ENCODE measurements around the gene GK.

DNA sequence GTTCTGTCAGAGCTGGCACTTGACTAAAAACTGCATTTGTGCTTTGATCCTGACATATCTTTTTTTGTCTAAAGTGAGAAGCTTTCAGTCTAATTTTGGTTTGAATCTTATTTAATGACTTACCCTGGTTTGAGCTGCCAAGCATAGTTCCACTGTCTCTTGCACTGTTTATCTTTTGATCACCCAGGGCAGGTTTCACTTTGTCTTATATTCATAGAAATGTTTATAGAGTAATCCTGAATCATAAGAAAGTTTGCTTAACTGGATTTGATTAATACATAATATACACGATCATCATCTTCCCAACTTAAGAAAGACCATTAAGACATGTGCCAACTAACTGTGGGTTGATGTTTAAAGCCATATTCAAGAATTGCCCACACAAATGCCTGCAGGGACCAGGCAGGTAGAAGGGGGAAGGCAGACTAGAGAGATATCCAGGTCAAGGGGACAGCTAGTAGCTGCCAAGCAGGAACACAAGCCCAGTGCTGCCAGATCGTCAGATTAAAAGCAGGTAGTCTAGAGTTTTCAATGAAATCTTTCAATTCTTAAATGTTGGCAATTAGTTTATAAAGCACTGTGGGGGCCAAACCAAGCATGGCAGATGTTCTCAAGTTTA, 1.9 kb downstream of the GK start:
- TF ChIP-seq, protein P1, sequence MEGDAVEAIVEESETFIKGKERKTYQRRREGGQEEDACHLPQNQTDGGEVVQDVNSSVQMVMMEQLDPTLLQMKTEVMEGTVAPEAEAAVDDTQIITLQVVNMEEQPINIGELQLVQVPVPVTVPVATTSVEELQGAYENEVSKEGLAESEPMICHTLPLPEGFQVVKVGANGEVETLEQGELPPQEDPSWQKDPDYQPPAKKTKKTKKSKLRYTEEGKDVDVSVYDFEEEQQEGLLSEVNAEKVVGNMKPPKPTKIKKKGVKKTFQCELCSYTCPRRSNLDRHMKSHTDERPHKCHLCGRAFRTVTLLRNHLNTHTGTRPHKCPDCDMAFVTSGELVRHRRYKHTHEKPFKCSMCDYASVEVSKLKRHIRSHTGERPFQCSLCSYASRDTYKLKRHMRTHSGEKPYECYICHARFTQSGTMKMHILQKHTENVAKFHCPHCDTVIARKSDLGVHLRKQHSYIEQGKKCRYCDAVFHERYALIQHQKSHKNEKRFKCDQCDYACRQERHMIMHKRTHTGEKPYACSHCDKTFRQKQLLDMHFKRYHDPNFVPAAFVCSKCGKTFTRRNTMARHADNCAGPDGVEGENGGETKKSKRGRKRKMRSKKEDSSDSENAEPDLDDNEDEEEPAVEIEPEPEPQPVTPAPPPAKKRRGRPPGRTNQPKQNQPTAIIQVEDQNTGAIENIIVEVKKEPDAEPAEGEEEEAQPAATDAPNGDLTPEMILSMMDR (IDR thresholded peaks at IDR 0.05 in 4 of 5, conservative IDR thresholded peaks at IDR 0.05 in 1 of 5): no peak
- no peak for TF ChIP-seq POLR2A (IDR thresholded peaks at IDR 0.05)
